Neuronal stem cell (in vitro differentiated cells): Measurements from ENCODE around the gene ARHGAP33.

Experiments
- DNase-seq: peaks from one replicate; pipeline ENCODE4 v3.0.0-alpha.2; 2013; ENCODE audit warnings: low spot score
- H2AFZ ChIP-seq: one replicate; pipeline ENCODE4 v1.6.1; 2013; ENCODE audit warnings: mild to moderate bottlenecking, low read length, inconsistent platforms
- H2AK5ac ChIP-seq: 2 replicates; pipeline ENCODE4 v1.6.1; 2013; ENCODE audit warnings: low read depth, mild to moderate bottlenecking, inconsistent platforms, low read length, moderate library complexity, mixed read lengths
- H2BK120ac ChIP-seq: 2 replicates; pipeline ENCODE4 v1.6.1; 2013; ENCODE audit warnings: low read depth, mild to moderate bottlenecking, inconsistent platforms, low read length, moderate library complexity, mixed read lengths
- H2BK12ac ChIP-seq: one replicate; pipeline ENCODE4 v1.6.1; 2013; ENCODE audit warnings: low read length, inconsistent platforms
- H2BK15ac ChIP-seq: 2 replicates; pipeline ENCODE4 v1.6.1; 2013; ENCODE audit warnings: mild to moderate bottlenecking, low read length, inconsistent platforms, mixed read lengths
- H2BK5ac ChIP-seq: one replicate; pipeline ENCODE4 v1.6.1; 2013; ENCODE audit warnings: inconsistent platforms, mild to moderate bottlenecking, low read length, moderate library complexity
- H3K14ac ChIP-seq: one replicate; pipeline ENCODE4 v1.6.1; 2013; ENCODE audit warnings: low read length, inconsistent platforms
- H3K18ac ChIP-seq: 2 replicates; pipeline ENCODE4 v1.6.1; 2013; ENCODE audit warnings: low read length, inconsistent platforms
- H3K23ac ChIP-seq: 2 replicates; pipeline ENCODE4 v1.6.1; 2013; ENCODE audit warnings: low read depth, mild to moderate bottlenecking, mixed read lengths, low read length, inconsistent platforms; ENCODE audit not compliant: poor library complexity
- H3K27ac ChIP-seq: replicated peaks from 3 replicates; pipeline ENCODE4 v1.5.1; 2013; ENCODE audit warnings: low read length, inconsistent platforms
- H3K27me3 ChIP-seq, 3 experiments: 2 replicates each; pipeline ENCODE4 v1.6.1; 2013; ENCODE audit warnings: low read length in 3 of 3, mild to moderate bottlenecking in 2 of 3, inconsistent platforms in 1 of 3, low read depth in 1 of 3, mixed read lengths in 1 of 3, moderate library complexity in 1 of 3; ENCODE audit not compliant: control insufficient read depth in 3 of 3, insufficient read depth in 3 of 3
- H3K36me3 ChIP-seq, 2 donors: replicated peaks in 1 of 2; 2 replicates each; pipeline ENCODE4 v1.6.1; 2013; ENCODE audit warnings: low read length in 2 of 2; ENCODE audit not compliant: control insufficient read depth in 2 of 2, insufficient read depth in 2 of 2
- H3K4ac ChIP-seq: 2 replicates; pipeline ENCODE4 v1.6.1; 2013; ENCODE audit warnings: inconsistent platforms, mild to moderate bottlenecking, low read length, moderate library complexity
- H3K4me1 ChIP-seq, 2 donors: 1 replicate in 1 of 2; 2 replicates in 1 of 2; pipeline ENCODE4 v1.6.1; 2013; ENCODE audit warnings: low read length in 2 of 2, low read depth in 1 of 2; ENCODE audit not compliant: control insufficient read depth in 2 of 2, insufficient read depth in 1 of 2
- H3K4me2 ChIP-seq: one replicate; pipeline ENCODE4 v1.6.1; 2013; ENCODE audit warnings: mild to moderate bottlenecking, low read length, inconsistent platforms; ENCODE audit not compliant: insufficient read depth, poor library complexity, severe bottlenecking
- H3K4me3 ChIP-seq, 2 donors: 2 replicates each; pipeline ENCODE4 v1.5.1; 2013; ENCODE audit warnings: low read length in 2 of 2, mild to moderate bottlenecking in 2 of 2, inconsistent platforms in 1 of 2, moderate library complexity in 1 of 2
- H3K79me1 ChIP-seq: one replicate; pipeline ENCODE4 v1.6.1; 2013; ENCODE audit warnings: low read depth, mild to moderate bottlenecking, inconsistent platforms, low read length, moderate library complexity
- H3K9ac ChIP-seq: one replicate; pipeline ENCODE4 v1.6.1; 2013; ENCODE audit warnings: mild to moderate bottlenecking, low read depth, low read length, inconsistent platforms; ENCODE audit not compliant: poor library complexity
- H3K9me3 ChIP-seq, 2 donors: replicated peaks in 1 of 2; 2 replicates each; pipeline versions ENCODE3 to v1.6.1; 2013; ENCODE audit warnings: low read length in 2 of 2, mild to moderate bottlenecking in 2 of 2, inconsistent platforms in 1 of 2, low read depth in 1 of 2, mixed read lengths in 1 of 2, moderate library complexity in 1 of 2; ENCODE audit not compliant: control insufficient read depth in 2 of 2, insufficient read depth in 1 of 2
- H4K8ac ChIP-seq: one replicate; pipeline ENCODE4 v1.6.1; 2013; ENCODE audit warnings: low read depth, mild to moderate bottlenecking, inconsistent platforms, low read length, moderate library complexity
- H4K91ac ChIP-seq: one replicate; pipeline ENCODE4 v1.6.1; 2013; ENCODE audit warnings: low read length, low read depth, mild to moderate bottlenecking, inconsistent platforms; ENCODE audit not compliant: poor library complexity
- WGBS, 2 donors: extraction: QIAGEN DNeasy Blood & Tissue Kit; methylation state at CpG; one replicate each; pipeline ENCODE4 v1.1.7; 2013; ENCODE audit warnings: missing lambda C conversion rate in 2 of 2, mixed read lengths in 1 of 2; ENCODE audit not compliant: insufficient read length in 2 of 2, insufficient replicate concordance in 1 of 2; ENCODE audit errors: extremely low coverage in 2 of 2; 5-methylcytosine and 5-hydroxymethylcytosine counted together

ARHGAP33 gene

DNA sequence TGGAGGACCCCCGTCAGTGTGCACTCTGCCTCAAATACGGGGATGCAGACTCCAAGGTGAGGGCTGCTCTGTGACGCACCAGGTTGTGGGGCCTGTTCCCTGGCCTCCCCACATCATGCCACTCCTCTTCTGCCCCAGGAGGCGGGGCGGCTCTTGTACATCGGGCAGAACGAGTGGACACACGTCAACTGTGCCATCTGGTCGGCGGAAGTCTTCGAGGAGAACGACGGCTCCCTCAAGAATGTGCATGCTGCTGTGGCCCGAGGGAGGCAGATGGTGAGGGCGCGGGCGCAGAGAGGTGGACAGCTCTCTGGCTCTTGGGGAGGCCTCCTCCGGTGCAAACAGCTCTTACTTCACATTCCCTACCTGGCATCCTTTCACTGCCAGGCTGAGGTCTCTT is 46.3 kb upstream of the ARHGAP33 start:
- no peak for DNase-seq

DNA sequence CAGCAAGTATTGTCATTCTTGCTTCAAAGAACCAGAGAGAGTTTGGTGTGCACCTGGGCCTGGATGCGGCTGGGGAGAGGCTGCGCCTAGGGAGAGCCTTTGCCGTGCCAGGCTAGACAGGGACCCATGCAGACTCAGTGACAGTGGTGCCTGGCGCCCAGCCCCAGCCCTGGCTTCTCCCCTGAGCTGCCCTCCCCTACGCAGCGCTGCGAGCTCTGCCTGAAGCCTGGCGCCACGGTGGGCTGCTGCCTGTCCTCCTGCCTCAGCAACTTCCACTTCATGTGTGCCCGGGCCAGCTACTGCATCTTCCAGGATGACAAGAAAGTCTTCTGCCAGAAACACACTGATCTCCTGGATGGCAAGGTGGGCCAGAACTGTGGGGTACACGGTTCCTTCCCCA is 45.6 kb upstream of the ARHGAP33 start:
- WGBS, 2 donors, result no CpG with 5 or more reads among the region's 11 CpGs
- H4K8ac ChIP-seq, result peak overlapping the region; percentile 17
- peaks cover 14% of the 10 kb centered on the region for H3K79me1 ChIP-seq
- no peak overlapping the region for H2AK5ac ChIP-seq
- no peak overlapping the region for H4K91ac ChIP-seq
- no peak overlapping the region for H3K18ac ChIP-seq
- no peak overlapping the region for H2BK120ac ChIP-seq
- H3K9me3 ChIP-seq, result no peaks in the 10 kb centered on the region
- H3K4ac ChIP-seq, result no peak overlapping the region
- no peak overlapping the region for H3K23ac ChIP-seq
- no peak for DNase-seq
- no peak overlapping the region for H3K27ac ChIP-seq
- no peak overlapping the region for H3K4me3 ChIP-seq
- no peak overlapping the region for H2BK12ac ChIP-seq
- no peaks in the 10 kb centered on the region for H3K27me3 ChIP-seq
- H2AFZ ChIP-seq, result no peak overlapping the region
- H2BK5ac ChIP-seq, result no peak overlapping the region
- no peak overlapping the region for H3K14ac ChIP-seq
- no peak overlapping the region for H2BK15ac ChIP-seq
- no peak overlapping the region for H3K9ac ChIP-seq
- H3K4me2 ChIP-seq, result no peak overlapping the region
- H3K36me3 ChIP-seq, result peaks cover 79 to 96% of the 10 kb centered on the region in 2 donors
- H3K4me1 ChIP-seq, result no peaks in the 10 kb centered on the region

More for the DNA sequence above, 46.3 kb upstream of the ARHGAP33 start:
- Histone ChIP-seq H2AK5ac (no peak overlapping the region), H2BK120ac (no peak overlapping the region), H3K4ac (no peak overlapping the region), H2AFZ (no peak overlapping the region), H3K27ac (no peak overlapping the region), H3K9me3 (no peaks in the 10 kb centered on the region), H3K18ac (no peak overlapping the region), H3K23ac (no peak overlapping the region), H3K4me3 (no peak overlapping the region), H3K79me1 (peaks cover 11% of the 10 kb centered on the region), H2BK15ac (no peak overlapping the region), H3K4me1 (no peaks in the 10 kb centered on the region), H3K36me3 (peaks cover 80 to 96% of the 10 kb centered on the region in 2 donors), H3K14ac (no peak overlapping the region), H3K9ac (peak overlapping the region; percentile 21), H3K27me3 (no peaks in the 10 kb centered on the region), H3K4me2 (no peak overlapping the region), H2BK5ac (no peak overlapping the region), H4K8ac (peak overlapping the region; percentile 82), H4K91ac (no peak overlapping the region), H2BK12ac (no peak overlapping the region)
- WGBS, 2 donors, result no CpG with 5 or more reads among the region's 18 CpGs

DNA sequence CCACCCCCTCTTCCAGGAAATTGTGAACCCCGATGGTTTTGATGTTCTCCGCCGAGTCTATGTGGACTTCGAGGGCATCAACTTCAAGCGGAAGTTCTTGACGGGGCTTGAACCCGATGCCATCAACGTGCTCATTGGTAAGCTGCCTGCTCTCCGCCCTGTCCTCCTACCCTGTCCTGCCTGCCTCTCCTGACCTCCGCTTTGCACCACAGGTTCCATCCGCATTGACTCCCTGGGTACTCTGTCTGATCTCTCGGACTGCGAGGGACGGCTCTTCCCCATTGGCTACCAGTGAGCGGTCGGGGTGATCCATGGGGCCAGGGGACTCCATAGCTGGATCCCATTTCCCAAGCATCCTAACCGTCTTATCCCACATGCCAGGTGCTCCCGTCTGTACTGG is 45.0 kb upstream of the ARHGAP33 start:
- no peak overlapping the region for H3K4ac ChIP-seq
- no peaks in the 10 kb centered on the region for H3K9me3 ChIP-seq

DNA sequence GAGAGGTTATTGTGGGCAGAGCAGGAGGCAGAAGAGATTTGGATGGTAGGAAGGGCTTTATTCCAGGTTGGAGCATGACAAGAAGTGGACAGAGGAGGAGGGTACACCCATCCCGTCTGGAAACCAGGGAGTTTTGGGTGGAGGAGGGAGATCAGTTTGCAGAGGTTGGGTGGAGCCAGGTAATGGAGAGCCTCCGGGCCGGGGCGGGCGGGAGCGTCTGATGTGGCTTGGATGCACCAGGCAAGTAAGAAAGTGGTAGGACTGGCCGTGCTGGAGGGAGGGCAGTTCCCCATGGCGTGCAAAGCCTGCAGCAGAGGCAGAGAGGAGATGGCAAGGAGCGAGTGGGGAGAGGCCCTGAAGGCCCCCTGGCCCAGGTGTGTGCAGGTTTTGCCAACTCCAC is 44.0 kb upstream of the ARHGAP33 start:
- H2BK15ac ChIP-seq, result no peak overlapping the region
- H3K14ac ChIP-seq, result no peak overlapping the region
- no peak overlapping the region for H3K4me2 ChIP-seq
- peaks cover 71 to 96% of the 10 kb centered on the region in 2 donors for H3K36me3 ChIP-seq
- H2BK5ac ChIP-seq, result no peak overlapping the region
- no peak overlapping the region for H4K91ac ChIP-seq
- peak overlapping the region; percentile 31 for H3K23ac ChIP-seq
- no peak for DNase-seq
- no peaks in the 10 kb centered on the region for H3K9me3 ChIP-seq
- H3K4ac ChIP-seq, result no peak overlapping the region
- no peak overlapping the region for H2BK12ac ChIP-seq
- no peak overlapping the region for H2BK120ac ChIP-seq
- H2AFZ ChIP-seq, result no peak overlapping the region
- no peak overlapping the region for H3K18ac ChIP-seq
- no peaks in the 10 kb centered on the region for H3K4me1 ChIP-seq
- H3K79me1 ChIP-seq, result peaks cover 14% of the 10 kb centered on the region
- no peak overlapping the region for H3K27ac ChIP-seq
- H3K27me3 ChIP-seq, result no peaks in the 10 kb centered on the region
- H3K4me3 ChIP-seq, result no peak overlapping the region
- no peak overlapping the region for H3K9ac ChIP-seq
- H4K8ac ChIP-seq, result no peak overlapping the region
- H2AK5ac ChIP-seq, result no peak overlapping the region
- no CpG with 5 or more reads among the region's 9 CpGs for WGBS, 2 donors

More for the DNA sequence above, 45.0 kb upstream of the ARHGAP33 start:
- Histone ChIP-seq H2AK5ac (no peak overlapping the region), H3K4me2 (no peak overlapping the region), H3K18ac (no peak overlapping the region), H2BK15ac (no peak overlapping the region), H2BK5ac (no peak overlapping the region), H3K4me1 (no peaks in the 10 kb centered on the region), H2AFZ (no peak overlapping the region), H4K8ac (no peak overlapping the region), H2BK120ac (no peak overlapping the region), H3K79me1 (peaks cover 14% of the 10 kb centered on the region), H3K36me3 (peaks cover 77 to 96% of the 10 kb centered on the region in 2 donors), H3K9ac (no peak overlapping the region), H4K91ac (no peak overlapping the region), H3K23ac (peak overlapping the region; percentile 55), H3K14ac (no peak overlapping the region), H2BK12ac (no peak overlapping the region), H3K27me3 (no peaks in the 10 kb centered on the region), H3K27ac (no peak overlapping the region), H3K4me3 (no peak overlapping the region)
- no CpG with 5 or more reads among the region's 18 CpGs for WGBS, 2 donors
- no peak for DNase-seq
